Measurements from ENCODE around the gene BORCS6.

DNA sequence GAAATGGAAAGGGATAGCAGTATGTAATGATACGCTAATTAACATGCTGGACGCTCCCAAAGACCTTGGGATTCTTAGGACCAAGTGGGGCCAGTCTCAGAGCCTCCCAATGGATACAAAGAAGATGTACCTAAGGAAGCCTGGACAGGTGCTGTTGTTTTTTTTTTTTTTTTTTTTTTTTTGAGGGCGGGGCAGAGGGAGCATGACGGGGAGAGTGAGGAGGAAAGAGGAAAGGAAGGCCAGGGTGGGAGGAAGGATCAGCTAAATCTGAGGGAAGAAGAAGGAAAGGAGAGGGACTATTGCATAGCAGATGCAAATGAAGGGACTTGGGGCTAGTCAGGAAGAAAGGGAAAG, 29.8 kb downstream of the BORCS6 start:
- TF ChIP-seq, protein P1, sequence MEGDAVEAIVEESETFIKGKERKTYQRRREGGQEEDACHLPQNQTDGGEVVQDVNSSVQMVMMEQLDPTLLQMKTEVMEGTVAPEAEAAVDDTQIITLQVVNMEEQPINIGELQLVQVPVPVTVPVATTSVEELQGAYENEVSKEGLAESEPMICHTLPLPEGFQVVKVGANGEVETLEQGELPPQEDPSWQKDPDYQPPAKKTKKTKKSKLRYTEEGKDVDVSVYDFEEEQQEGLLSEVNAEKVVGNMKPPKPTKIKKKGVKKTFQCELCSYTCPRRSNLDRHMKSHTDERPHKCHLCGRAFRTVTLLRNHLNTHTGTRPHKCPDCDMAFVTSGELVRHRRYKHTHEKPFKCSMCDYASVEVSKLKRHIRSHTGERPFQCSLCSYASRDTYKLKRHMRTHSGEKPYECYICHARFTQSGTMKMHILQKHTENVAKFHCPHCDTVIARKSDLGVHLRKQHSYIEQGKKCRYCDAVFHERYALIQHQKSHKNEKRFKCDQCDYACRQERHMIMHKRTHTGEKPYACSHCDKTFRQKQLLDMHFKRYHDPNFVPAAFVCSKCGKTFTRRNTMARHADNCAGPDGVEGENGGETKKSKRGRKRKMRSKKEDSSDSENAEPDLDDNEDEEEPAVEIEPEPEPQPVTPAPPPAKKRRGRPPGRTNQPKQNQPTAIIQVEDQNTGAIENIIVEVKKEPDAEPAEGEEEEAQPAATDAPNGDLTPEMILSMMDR (IDR thresholded peaks at IDR 0.05), result no peak
- TF ChIP-seq EZH2 (IDR thresholded peaks at IDR 0.05; ENCODE audit: borderline replicate concordance, insufficient read depth, low read depth, low read length, poor library complexity, severe bottlenecking), result no peak
